Psoas muscle (tissue), 8 donors: ENCODE measurements around the gene ACVR1. TPM values are rescaled to one million over a fixed set of nuclear protein-coding genes. Genes with fewer than 3 reads are reported as not detected.

Source experiments
- ATAC-seq, 4 donors: fragments of 200-7000 bp; cut with Tn5 transposase; one replicate each; pipeline ENCODE4 v1.9.1; 2020; ENCODE audit warnings: moderate library complexity in 3 of 4, mild to moderate bottlenecking in 2 of 4
- DNase-seq, 2 donors: peaks; one replicate each; pipeline ENCODE4 v3.0.0-alpha.2; 2020
- H3K27ac ChIP-seq: fragments of 200-600 bp; one replicate; pipeline ENCODE4 v1.8.0; 2022
- H3K27me3 ChIP-seq, 3 donors: fragments of 200-600 bp in 1 of 3; one replicate each; pipeline versions ENCODE4 v1.6.1 to v1.8.0; 2013 to 2022; ENCODE audit warnings: low read length in 2 of 3, mild to moderate bottlenecking in 2 of 3, moderate library complexity in 1 of 3; ENCODE audit not compliant: insufficient read depth in 3 of 3
- H3K36me3 ChIP-seq, 2 donors: fragments of 200-600 bp in 1 of 2; one replicate each; pipeline versions ENCODE4 v1.6.1 to v1.8.0; 2013 to 2022; ENCODE audit warnings: low read depth in 1 of 2, mild to moderate bottlenecking in 1 of 2, moderate library complexity in 1 of 2; ENCODE audit not compliant: insufficient read depth in 1 of 2
- H3K4me1 ChIP-seq: fragments of 200-600 bp; one replicate; pipeline ENCODE4 v1.8.0; 2022
- H3K4me3 ChIP-seq: fragments of 200-600 bp; one replicate; pipeline ENCODE4 v1.8.0; 2022; ENCODE audit warnings: mild to moderate bottlenecking
- H3K9me3 ChIP-seq: fragments of 200-600 bp; one replicate; pipeline ENCODE4 v1.8.0; 2022
- WGBS, 3 donors: extraction: QIAGEN DNeasy Blood & Tissue Kit; methylation state at CpG; one replicate each; pipeline versions ENCODE4 v1.1.6 to v1.1.7; 2013; 5-methylcytosine and 5-hydroxymethylcytosine counted together
- intact Hi-C, 2 donors: fragments of 100-400 bp; cut with DNase I; formaldehyde crosslinking; loops; one replicate each; pipeline versions ENCODE4 v1.11.0 to v1.14.2; 2022
- polyA plus RNA-seq, 3 donors: library from polyadenylated mRNA; stranded (reverse); fragments of 200-250 nt; gene quantifications; one replicate each; pipeline ENCODE4 v1.2.3, GENCODE V29; 2013
- total RNA-seq, 4 donors: library from RNA; stranded (reverse); fragmentation: NEBNext Ultra II Directional in 2 of 4; extraction: Animal tissue kit (Norgen Biotek cat#: 25700) in 2 of 4; gene quantifications; one replicate each; pipeline versions ENCODE4 v1.2.1 to v1.2.4, GENCODE V29; 2021 to 2023
- TF ChIP-seq, protein P1 (sequence below): fragments of 200-600 bp; IDR thresholded peaks from one replicate; pipeline ENCODE4 v1.8.0; 2022; ENCODE audit warnings: antibody characterized with exemption
- donor health status: healthy with polysubstance abuse.
- donor health status: DM: no; HTN: no; CAD: no; lungs with moderate emphysema.
- donor health status: Bipolar disorder and iron deficiency.
- donor health status: healthy.
- donor health status: DM: yes; HTN: yes; CAD: no.
- donor health status: DM: no; HTN: no; CAD: no.
- donor health status: DM: no; HTN: no; CAD: no.
- donor health status: DM: yes; HTN: yes; CAD: no.

The ACVR1 gene
- total and polyA plus RNA-seq, 7 donors, result 9.5 to 28.0 (median 24.1) TPM

DNA sequence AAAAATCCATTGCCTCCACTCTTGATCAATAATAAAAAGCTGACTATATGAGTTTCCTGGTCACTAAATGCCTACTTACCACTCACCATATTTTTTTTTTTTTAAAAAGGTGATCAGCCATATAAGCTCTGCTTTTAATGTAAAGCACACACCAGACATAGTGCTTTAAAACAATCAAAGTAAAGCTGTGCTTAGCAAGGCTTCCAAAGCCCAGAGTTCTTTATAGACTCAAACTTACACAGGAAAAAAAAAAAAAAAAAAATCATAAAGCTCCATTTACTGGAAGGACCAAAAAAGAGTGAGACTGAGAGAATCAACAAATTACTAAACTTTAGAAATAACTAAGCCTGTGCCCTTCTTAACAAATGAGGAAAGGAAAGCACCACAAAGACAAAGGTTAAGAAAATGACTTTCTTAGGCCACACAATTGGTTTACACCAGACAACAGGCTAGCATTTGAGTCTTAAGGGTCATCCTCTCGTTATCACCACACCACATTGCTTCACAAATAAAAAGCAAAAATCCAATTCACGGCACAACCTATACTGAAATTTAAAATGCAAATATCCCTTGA lies 11.2 kb downstream of the ACVR1 start:
- H3K4me3 ChIP-seq, result no peak overlapping the region
- no peaks in the 10 kb centered on the region for H3K27me3 ChIP-seq
- H3K9me3 ChIP-seq, result no peaks in the 10 kb centered on the region
- no peak overlapping the region for H3K27ac ChIP-seq
- TF ChIP-seq, protein P1, sequence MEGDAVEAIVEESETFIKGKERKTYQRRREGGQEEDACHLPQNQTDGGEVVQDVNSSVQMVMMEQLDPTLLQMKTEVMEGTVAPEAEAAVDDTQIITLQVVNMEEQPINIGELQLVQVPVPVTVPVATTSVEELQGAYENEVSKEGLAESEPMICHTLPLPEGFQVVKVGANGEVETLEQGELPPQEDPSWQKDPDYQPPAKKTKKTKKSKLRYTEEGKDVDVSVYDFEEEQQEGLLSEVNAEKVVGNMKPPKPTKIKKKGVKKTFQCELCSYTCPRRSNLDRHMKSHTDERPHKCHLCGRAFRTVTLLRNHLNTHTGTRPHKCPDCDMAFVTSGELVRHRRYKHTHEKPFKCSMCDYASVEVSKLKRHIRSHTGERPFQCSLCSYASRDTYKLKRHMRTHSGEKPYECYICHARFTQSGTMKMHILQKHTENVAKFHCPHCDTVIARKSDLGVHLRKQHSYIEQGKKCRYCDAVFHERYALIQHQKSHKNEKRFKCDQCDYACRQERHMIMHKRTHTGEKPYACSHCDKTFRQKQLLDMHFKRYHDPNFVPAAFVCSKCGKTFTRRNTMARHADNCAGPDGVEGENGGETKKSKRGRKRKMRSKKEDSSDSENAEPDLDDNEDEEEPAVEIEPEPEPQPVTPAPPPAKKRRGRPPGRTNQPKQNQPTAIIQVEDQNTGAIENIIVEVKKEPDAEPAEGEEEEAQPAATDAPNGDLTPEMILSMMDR, result no peak
- DNase-seq (no peak), ATAC-seq (no peak)
- 96 to 99% (median 98%) methylated on average over 2 of the region's 2 CpGs for WGBS, 3 donors
- intact Hi-C loops, result no loop called here
- H3K4me1 ChIP-seq, result peaks cover 44% of the 10 kb centered on the region
- H3K36me3 ChIP-seq, result no peaks in the 10 kb centered on the region

DNA sequence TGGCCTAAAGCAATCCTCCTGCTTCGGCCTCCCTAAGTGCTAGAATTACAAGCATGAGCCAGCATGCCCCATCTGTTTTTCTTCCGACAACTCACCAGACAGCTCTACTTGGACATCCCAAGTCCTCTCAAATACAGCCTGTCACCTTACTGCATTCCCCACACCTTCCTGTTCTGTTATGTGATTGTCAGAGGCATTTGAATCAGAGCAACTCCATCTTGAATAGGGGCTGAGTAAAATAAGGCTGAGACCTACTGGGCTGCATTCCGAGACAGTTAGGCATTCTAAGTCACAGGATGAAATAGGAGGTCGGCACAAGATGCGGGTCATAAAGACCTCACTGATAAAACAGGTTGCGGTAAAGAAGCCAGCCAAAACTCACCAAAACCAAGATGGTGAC lies 17.3 kb downstream of the ACVR1 start:
- H3K4me1 ChIP-seq, result peaks cover 20% of the 10 kb centered on the region
- no peaks in the 10 kb centered on the region for H3K9me3 ChIP-seq
- no peak overlapping the region for H3K4me3 ChIP-seq
- DNase-seq, result no peak
- intact Hi-C loops, result no loop called here
- TF ChIP-seq, protein P1, result no peak
- peaks cover 2 to 6% of the 10 kb centered on the region in 2 donors for H3K36me3 ChIP-seq
- 81 to 83% (median 82%) methylated on average over 6 of the region's 6 CpGs for WGBS, 3 donors
- no peak for ATAC-seq
- H3K27me3 ChIP-seq, result no peaks in the 10 kb centered on the region
- H3K27ac ChIP-seq, result no peak overlapping the region

DNA sequence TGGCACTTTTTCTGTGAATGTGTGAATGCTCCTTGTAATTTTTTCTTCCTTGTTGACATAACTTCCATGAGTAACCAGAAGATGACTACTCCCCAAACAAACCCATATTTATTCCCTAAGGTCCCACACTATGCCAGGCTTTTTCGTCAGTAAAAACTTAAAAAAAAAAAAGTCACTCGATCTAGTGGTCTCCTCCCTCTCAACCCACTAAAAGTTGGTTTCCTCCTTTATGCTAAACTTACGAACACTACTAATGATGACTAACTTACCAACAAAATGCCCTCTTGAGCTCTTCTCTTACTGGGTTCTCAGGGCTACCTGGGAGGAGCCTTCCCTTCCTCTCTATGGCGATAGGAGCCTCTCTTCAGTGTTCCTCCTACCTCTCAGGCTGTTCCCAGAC lies 18.2 kb downstream of the ACVR1 start:
- H3K4me1 ChIP-seq, result peaks cover 29% of the 10 kb centered on the region
- H3K4me3 ChIP-seq, result no peak overlapping the region
- no peak overlapping the region for H3K27ac ChIP-seq
- no peaks in the 10 kb centered on the region for H3K9me3 ChIP-seq
- H3K27me3 ChIP-seq, result no peaks in the 10 kb centered on the region
- intact Hi-C loops, result no loop called here
- H3K36me3 ChIP-seq, result peaks cover 2 to 6% of the 10 kb centered on the region in 2 donors
- WGBS, 3 donors, result 81 to 90% (median 89%) methylated on average over 4 of the region's 4 CpGs
- TF ChIP-seq, protein P1, result no peak
- DNase-seq (no peak), ATAC-seq (no peak)

DNA sequence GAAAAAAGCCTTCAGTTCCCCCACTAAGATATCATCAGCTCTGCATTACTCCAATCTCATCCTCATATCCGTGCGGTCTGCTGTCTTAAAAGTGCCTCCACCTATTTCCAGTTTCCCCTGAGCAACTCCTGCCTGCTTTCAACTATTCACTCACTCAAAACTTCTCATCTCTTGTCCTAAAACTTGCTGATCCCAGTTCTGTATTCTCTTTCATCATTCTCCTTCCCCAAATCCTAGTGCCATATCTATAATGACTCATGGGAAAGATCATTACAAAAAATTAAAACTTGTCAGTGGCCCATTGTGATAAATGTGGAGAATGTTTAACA lies 20.0 kb downstream of the ACVR1 start:
- Histone ChIP-seq H3K27me3 (no peaks in the 10 kb centered on the region), H3K27ac (peak overlapping the region; percentile 58), H3K36me3 (peaks cover 2 to 6% of the 10 kb centered on the region in 2 donors), H3K4me3 (no peak overlapping the region), H3K4me1 (peaks cover 27% of the 10 kb centered on the region), H3K9me3 (no peaks in the 10 kb centered on the region)
- ATAC-seq (no peak), DNase-seq (no peak)
- intact Hi-C loops, result no loop called here
- WGBS, 3 donors, result 86 to 88% (median 88%) methylated on average over 2 of the region's 2 CpGs
- TF ChIP-seq, protein P1, result no peak

DNA sequence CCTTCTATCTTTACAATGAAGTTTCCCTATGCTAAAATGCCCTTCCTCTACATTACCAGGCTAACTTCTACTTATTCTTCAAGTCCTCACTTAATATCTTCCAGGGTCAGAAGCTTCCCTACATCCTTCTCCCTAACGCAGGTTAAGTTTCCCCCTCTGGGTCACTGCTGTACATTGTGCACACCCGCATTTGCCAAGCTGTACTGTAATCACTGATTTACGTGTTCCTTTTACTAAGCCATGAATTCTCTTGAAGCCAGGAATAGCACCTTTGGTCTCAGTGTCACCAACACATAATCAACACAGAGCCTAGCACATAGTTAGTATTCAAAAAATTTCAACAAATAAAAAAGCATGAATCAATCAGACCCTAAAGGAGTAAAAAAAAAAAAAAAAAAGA lies 22.3 kb downstream of the ACVR1 start:
- peaks cover 2 to 11% of the 10 kb centered on the region in 2 donors for H3K36me3 ChIP-seq
- TF ChIP-seq, protein P1, result no peak
- 27 to 62% (median 28%) methylated on average over 3 of the region's 3 CpGs for WGBS, 3 donors
- H3K27ac ChIP-seq, result peak overlapping the region; percentile 12
- H3K4me1 ChIP-seq, result peaks cover 38% of the 10 kb centered on the region
- no peaks in the 10 kb centered on the region for H3K27me3 ChIP-seq
- ATAC-seq (peak in 2 of 4 donors; percentile 81 to 87), DNase-seq (no peak)
- H3K4me3 ChIP-seq, result no peak overlapping the region
- intact Hi-C loops, result no loop called here
- no peaks in the 10 kb centered on the region for H3K9me3 ChIP-seq
